ENCODE data around the gene MECP2.

MECP2 gene

DNA sequence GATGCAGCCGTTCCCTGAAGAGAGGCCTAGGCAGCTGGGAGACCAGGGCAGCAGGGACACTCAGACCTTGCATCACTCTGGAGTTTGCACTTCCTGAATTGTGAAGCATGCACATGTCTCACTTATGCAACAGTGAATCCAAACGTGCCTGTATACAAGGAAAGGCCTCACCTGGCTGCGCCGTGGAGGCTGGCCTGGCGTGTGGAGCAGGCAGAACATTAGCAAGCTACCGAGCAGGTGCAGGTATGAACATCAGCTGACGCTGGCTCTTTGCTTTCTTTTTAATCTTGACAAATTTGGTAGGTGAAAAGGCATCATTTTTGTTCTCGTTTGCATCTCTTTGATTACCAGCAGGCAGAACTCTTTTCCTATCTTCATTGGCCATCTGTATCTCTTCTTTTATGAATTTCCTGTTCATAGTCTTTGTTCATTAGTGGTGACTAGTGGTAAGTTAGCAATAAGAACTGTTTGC lies 40.7 kb downstream of the MECP2 start:
- peaks cover 6% of the 10 kb centered on the region for H3K36me3 ChIP-seq
- TF ChIP-seq, protein P1, sequence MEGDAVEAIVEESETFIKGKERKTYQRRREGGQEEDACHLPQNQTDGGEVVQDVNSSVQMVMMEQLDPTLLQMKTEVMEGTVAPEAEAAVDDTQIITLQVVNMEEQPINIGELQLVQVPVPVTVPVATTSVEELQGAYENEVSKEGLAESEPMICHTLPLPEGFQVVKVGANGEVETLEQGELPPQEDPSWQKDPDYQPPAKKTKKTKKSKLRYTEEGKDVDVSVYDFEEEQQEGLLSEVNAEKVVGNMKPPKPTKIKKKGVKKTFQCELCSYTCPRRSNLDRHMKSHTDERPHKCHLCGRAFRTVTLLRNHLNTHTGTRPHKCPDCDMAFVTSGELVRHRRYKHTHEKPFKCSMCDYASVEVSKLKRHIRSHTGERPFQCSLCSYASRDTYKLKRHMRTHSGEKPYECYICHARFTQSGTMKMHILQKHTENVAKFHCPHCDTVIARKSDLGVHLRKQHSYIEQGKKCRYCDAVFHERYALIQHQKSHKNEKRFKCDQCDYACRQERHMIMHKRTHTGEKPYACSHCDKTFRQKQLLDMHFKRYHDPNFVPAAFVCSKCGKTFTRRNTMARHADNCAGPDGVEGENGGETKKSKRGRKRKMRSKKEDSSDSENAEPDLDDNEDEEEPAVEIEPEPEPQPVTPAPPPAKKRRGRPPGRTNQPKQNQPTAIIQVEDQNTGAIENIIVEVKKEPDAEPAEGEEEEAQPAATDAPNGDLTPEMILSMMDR (IDR thresholded peaks at IDR 0.05): no peak
- peaks cover 53 to 58% of the 10 kb centered on the region in 2 experiments for H3K4me1 ChIP-seq (ENCODE audit: control insufficient read depth in 1 of 2, insufficient read depth in 1 of 2, low read depth in 1 of 2, low read length in 1 of 2)
- H3K9me3 ChIP-seq: no peaks in the 10 kb centered on the region
- no peak overlapping the region for H3K4me3 ChIP-seq (ENCODE audit: low read depth in 1 of 2, low read length in 1 of 2)
- peak overlapping the region; percentile 78 for H3K27ac ChIP-seq
- H3K27me3 ChIP-seq: no peaks in the 10 kb centered on the region

GRCh38 chrX:154051201-154051810 lies 46.2 kb downstream of the MECP2 start:
- Histone ChIP-seq H3K4me1 (ENCODE audit: control insufficient read depth in 1 of 2, insufficient read depth in 1 of 2, low read depth in 1 of 2, low read length in 1 of 2) (peaks cover 3 to 7% of the 10 kb centered on the region in 2 experiments), H3K9me3 (no peaks in the 10 kb centered on the region), H3K36me3 (peaks cover 17% of the 10 kb centered on the region), H3K27ac (peak overlapping the region; percentile 44), H3K27me3 (no peaks in the 10 kb centered on the region), H3K4me3 (ENCODE audit: low read depth in 1 of 2, low read length in 1 of 2) (no peak overlapping the region)
- TF ChIP-seq, protein P1 (IDR thresholded peaks at IDR 0.05): peak; percentile 54

DNA sequence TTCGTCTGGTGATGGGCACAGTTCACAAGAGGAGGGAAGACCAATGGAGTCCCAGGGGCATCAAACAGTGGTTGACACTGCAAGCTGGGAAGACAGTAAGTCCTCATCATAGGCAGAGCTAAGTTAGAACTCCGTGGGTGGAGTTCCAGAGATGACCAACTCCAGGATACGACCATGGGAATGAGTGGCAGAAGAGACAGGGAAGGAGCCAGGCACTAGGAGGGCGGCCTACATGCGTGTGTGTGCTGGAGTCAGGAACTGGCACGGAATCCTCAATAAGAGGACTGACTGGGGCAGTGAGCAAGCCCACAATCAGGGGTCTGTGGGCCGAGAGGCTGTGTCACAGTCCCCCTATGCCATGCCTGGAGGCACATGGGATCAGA lies 47.4 kb downstream of the MECP2 start:
- Histone ChIP-seq H3K36me3 (peaks cover 17% of the 10 kb centered on the region), H3K27me3 (no peaks in the 10 kb centered on the region), H3K27ac (no peak overlapping the region), H3K4me1 (ENCODE audit: control insufficient read depth in 1 of 2, insufficient read depth in 1 of 2, low read depth in 1 of 2, low read length in 1 of 2) (peaks cover 0 to 7% of the 10 kb centered on the region in 2 experiments), H3K9me3 (no peaks in the 10 kb centered on the region), H3K4me3 (ENCODE audit: low read depth in 1 of 2, low read length in 1 of 2) (no peak overlapping the region)
- TF ChIP-seq, protein P1 (IDR thresholded peaks at IDR 0.05): no peak

DNA sequence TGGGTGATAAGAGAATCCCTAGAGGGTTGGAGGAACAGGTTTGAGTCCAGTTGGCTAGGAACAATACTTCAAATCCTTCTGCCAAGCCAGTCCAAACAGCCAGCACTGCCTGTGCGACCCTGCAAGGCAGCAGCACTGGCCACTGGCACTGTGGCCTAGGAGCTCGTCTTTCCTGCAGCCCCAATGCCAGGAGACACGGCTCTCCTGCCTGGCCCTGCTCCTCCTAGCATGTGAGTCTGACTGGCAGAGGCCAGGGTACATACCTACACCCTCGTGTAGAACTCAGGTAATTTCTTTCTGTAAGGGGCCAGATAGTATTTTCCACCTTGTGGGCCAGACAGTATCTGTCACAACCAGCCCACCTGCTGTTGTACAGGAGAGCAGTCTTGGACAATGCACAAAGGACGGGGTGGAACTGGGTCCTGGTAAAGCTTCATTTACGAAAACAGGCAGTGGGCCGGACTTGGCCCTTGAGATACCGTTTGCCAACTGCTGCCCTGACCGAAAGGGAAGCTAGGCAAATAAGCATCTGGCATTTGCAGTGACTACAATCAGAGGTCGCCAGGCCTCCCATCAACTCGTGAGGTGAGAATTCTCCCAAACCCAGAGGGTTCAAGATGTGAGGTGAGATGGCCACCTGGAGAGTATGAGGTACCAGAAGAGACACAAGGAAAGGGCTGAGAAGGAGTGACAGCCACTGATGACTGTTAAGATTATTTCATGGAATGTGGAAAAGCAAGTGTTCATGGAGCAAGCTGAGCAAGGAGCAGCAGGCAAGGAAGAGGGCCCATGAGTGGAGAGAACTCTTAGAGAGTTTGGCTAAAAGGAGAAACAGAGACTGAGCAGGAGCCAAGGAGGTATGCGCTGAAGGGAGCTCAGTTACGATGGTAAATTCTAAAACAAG lies 48.1 kb downstream of the MECP2 start:
- H3K27me3 ChIP-seq: no peaks in the 10 kb centered on the region
- peak overlapping the region; percentile 27 for H3K27ac ChIP-seq
- peaks cover 1 to 7% of the 10 kb centered on the region in 2 experiments for H3K4me1 ChIP-seq (ENCODE audit: control insufficient read depth in 1 of 2, insufficient read depth in 1 of 2, low read depth in 1 of 2, low read length in 1 of 2)
- TF ChIP-seq, protein P1 (IDR thresholded peaks at IDR 0.05): no peak
- H3K36me3 ChIP-seq: peaks cover 17% of the 10 kb centered on the region
- no peaks in the 10 kb centered on the region for H3K9me3 ChIP-seq
- no peak overlapping the region for H3K4me3 ChIP-seq (ENCODE audit: low read depth in 1 of 2, low read length in 1 of 2)

GRCh38 chrX:154048398-154048797 lies 49.1 kb downstream of the MECP2 start:
- Histone ChIP-seq H3K4me1 (ENCODE audit: control insufficient read depth in 1 of 2, insufficient read depth in 1 of 2, low read depth in 1 of 2, low read length in 1 of 2) (peaks cover 11 to 12% of the 10 kb centered on the region in 2 experiments), H3K4me3 (ENCODE audit: low read depth in 1 of 2, low read length in 1 of 2) (no peak overlapping the region), H3K36me3 (peaks cover 17% of the 10 kb centered on the region), H3K27ac (no peak overlapping the region), H3K9me3 (no peaks in the 10 kb centered on the region), H3K27me3 (no peaks in the 10 kb centered on the region)
- TF ChIP-seq, protein P1 (IDR thresholded peaks at IDR 0.05): no peak
